Peyer's patch (tissue), 4 donors: ENCODE results near the gene MYCBPAP.

ENCODE experiments used
- CTCF ChIP-seq, 6 experiments: fragments of 450-650 bp in 4 of 6; fragments of 200-600 bp in 2 of 6; sonication (generic) in 1 of 6; IDR thresholded peaks; one replicate each; pipeline ENCODE4 v1.5.1; 2017 to 2019; ENCODE audit warnings: antibody characterized with exemption in 6 of 6, mild to moderate bottlenecking in 3 of 6, moderate library complexity in 1 of 6
- POLR2A ChIP-seq, 2 donors: fragments of 450-650 bp; IDR thresholded peaks; one replicate each; pipeline ENCODE4 v1.5.1; 2017; ENCODE audit warnings: antibody characterized with exemption in 2 of 2, mild to moderate bottlenecking in 2 of 2, moderate library complexity in 2 of 2

GRCh38 chr17:50472286-50472685, 36.0 kb upstream of the MYCBPAP start:
- TF ChIP-seq CTCF (IDR thresholded peaks at IDR 0.05) (no peak), POLR2A (IDR thresholded peaks at IDR 0.05) (no peak)
